ENCODE results near the gene TXN2.

- TF ChIP-seq CTCF (IDR thresholded peaks at IDR 0.05 in 4 of 5, conservative IDR thresholded peaks at IDR 0.05 in 1 of 5) (no peak), POLR2A (IDR thresholded peaks at IDR 0.05) (no peak)
Observed at GRCh38 chr22:36419177-36419911, 62.1 kb downstream of the TXN2 start.
